ENCODE data around the gene THADA.
"Not testable (repeated sequence)": the region's sequence is repeated elsewhere in the genome, so short reads cannot be mapped to it uniquely, and the experiment has no call there.

THADA gene

DNA sequence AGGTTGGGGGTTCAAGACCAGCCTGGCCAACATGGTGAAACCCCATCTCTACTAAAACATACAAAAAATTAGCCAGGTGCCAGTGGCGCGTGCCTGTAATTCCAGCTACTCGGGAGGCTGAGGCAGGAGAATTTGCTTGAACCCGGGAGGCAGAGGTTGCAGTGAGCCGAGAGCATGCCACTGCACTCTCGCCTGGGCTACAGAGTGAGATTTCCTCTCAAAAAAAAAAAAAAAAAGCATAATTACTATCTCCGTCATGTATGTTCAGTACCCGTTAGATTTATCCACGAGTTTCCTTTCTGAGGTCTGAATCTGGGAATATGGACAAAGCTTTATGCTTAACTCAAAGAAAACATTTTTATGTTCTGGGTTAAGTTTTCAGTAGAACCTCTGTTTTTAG lies 209.2 kb downstream of the THADA start:
- H3K9ac ChIP-seq (ENCODE audit: low read length in 2 of 2): peak overlapping the region in 1 of 2 donors; percentile 18
- not testable (repeated sequence) for H3K36me3 ChIP-seq (ENCODE audit: control insufficient read depth in 2 of 2, insufficient read depth in 2 of 2, low read length in 2 of 2); H3K27ac ChIP-seq (ENCODE audit: low read length); H3K27me3 ChIP-seq (ENCODE audit: control insufficient read depth in 1 of 2, insufficient read depth in 2 of 2, low read length in 2 of 2); H3K4me3 ChIP-seq (ENCODE audit: low read length in 2 of 2); H3K9me3 ChIP-seq (ENCODE audit: control insufficient read depth in 2 of 2, low read length in 2 of 2)
- H3K4me1 ChIP-seq (ENCODE audit: control insufficient read depth, insufficient read depth, low read length): peaks cover 13% of the 10 kb centered on the region

- no peaks in the 10 kb centered on the region for H3K27me3 ChIP-seq (ENCODE audit: control insufficient read depth in 1 of 2, insufficient read depth in 2 of 2, low read length in 2 of 2)
- H3K27ac ChIP-seq (ENCODE audit: low read length): no peak overlapping the region
- H3K4me1 ChIP-seq (ENCODE audit: control insufficient read depth, insufficient read depth, low read length): peaks cover 4% of the 10 kb centered on the region
- H3K36me3 ChIP-seq (ENCODE audit: control insufficient read depth in 2 of 2, insufficient read depth in 2 of 2, low read length in 2 of 2): no peaks in the 10 kb centered on the region
- no peak overlapping the region for H3K4me3 ChIP-seq (ENCODE audit: low read length in 2 of 2)
- H3K9me3 ChIP-seq (ENCODE audit: control insufficient read depth in 2 of 2, low read length in 2 of 2): no peaks in the 10 kb centered on the region
- H3K9ac ChIP-seq (ENCODE audit: low read length in 2 of 2): no peak overlapping the region
Observed at GRCh38 chr2:43384143-43384542, 211.7 kb downstream of the THADA start.

GRCh38 chr2:43383533-43383932 lies 212.3 kb downstream of the THADA start:
- Histone ChIP-seq H3K36me3 (ENCODE audit: control insufficient read depth in 2 of 2, insufficient read depth in 2 of 2, low read length in 2 of 2) (no peaks in the 10 kb centered on the region), H3K9ac (ENCODE audit: low read length in 2 of 2) (no peak overlapping the region), H3K4me3 (ENCODE audit: low read length in 2 of 2) (no peak overlapping the region), H3K27me3 (ENCODE audit: control insufficient read depth in 1 of 2, insufficient read depth in 2 of 2, low read length in 2 of 2) (no peaks in the 10 kb centered on the region), H3K27ac (ENCODE audit: low read length) (no peak overlapping the region), H3K9me3 (ENCODE audit: control insufficient read depth in 2 of 2, low read length in 2 of 2) (no peaks in the 10 kb centered on the region), H3K4me1 (ENCODE audit: control insufficient read depth, insufficient read depth, low read length) (peaks cover 4% of the 10 kb centered on the region)

GRCh38 chr2:43379494-43379893 lies 216.3 kb downstream of the THADA start:
- Histone ChIP-seq H3K4me1 (ENCODE audit: control insufficient read depth, insufficient read depth, low read length) (peaks cover 4% of the 10 kb centered on the region), H3K27ac (ENCODE audit: low read length) (no peak overlapping the region), H3K36me3 (ENCODE audit: control insufficient read depth in 2 of 2, insufficient read depth in 2 of 2, low read length in 2 of 2) (no peaks in the 10 kb centered on the region), H3K4me3 (ENCODE audit: low read length in 2 of 2) (no peak overlapping the region), H3K27me3 (ENCODE audit: control insufficient read depth in 1 of 2, insufficient read depth in 2 of 2, low read length in 2 of 2) (no peaks in the 10 kb centered on the region), H3K9ac (ENCODE audit: low read length in 2 of 2) (no peak overlapping the region), H3K9me3 (ENCODE audit: control insufficient read depth in 2 of 2, low read length in 2 of 2) (no peaks in the 10 kb centered on the region)

GRCh38 chr2:43377327-43377726 lies 218.5 kb downstream of the THADA start:
- no peaks in the 10 kb centered on the region for H3K9me3 ChIP-seq (ENCODE audit: control insufficient read depth in 2 of 2, low read length in 2 of 2)
- no peaks in the 10 kb centered on the region for H3K27me3 ChIP-seq (ENCODE audit: control insufficient read depth in 1 of 2, insufficient read depth in 2 of 2, low read length in 2 of 2)
- no peaks in the 10 kb centered on the region for H3K36me3 ChIP-seq (ENCODE audit: control insufficient read depth in 2 of 2, insufficient read depth in 2 of 2, low read length in 2 of 2)
- H3K9ac ChIP-seq (ENCODE audit: low read length in 2 of 2): no peak overlapping the region
- no peak overlapping the region for H3K4me3 ChIP-seq (ENCODE audit: low read length in 2 of 2)
- peaks cover 4% of the 10 kb centered on the region for H3K4me1 ChIP-seq (ENCODE audit: control insufficient read depth, insufficient read depth, low read length)
- no peak overlapping the region for H3K27ac ChIP-seq (ENCODE audit: low read length)

DNA sequence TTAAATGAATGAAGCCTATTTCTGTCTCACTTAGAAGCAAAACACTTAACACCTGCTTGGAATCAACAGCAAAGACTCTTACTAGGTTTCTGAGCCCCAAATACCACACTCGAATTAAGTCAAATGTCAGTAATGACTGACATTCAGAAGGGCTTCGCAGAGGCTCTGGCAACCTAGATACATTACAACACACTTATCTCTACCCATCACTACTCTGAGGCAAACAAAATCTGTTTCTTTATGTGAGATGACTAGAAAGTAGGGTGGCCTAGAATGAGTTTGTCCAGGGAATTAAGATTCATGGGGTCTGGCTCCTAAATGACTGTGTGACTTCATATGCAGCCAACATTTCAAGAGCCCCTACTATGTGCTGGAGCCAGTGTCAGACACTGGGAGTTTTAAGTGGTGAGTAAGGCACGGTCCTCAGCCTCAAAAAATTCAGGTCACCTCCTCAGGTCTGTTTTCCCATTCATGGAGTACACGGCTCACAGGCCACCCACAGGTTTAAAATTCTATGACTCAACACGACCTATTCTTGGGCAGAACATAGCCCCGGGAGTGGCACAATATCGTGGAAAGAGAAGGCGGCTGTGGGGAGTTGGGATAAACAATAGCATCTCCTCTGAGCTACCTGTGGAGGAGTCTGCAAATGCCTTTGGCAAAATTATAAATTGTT lies 219.2 kb downstream of the THADA start:
- Histone ChIP-seq H3K9ac (ENCODE audit: low read length in 2 of 2) (no peak overlapping the region), H3K27ac (ENCODE audit: low read length) (no peak overlapping the region), H3K27me3 (ENCODE audit: control insufficient read depth in 1 of 2, insufficient read depth in 2 of 2, low read length in 2 of 2) (no peaks in the 10 kb centered on the region), H3K4me1 (ENCODE audit: control insufficient read depth, insufficient read depth, low read length) (peaks cover 4% of the 10 kb centered on the region), H3K36me3 (ENCODE audit: control insufficient read depth in 2 of 2, insufficient read depth in 2 of 2, low read length in 2 of 2) (no peaks in the 10 kb centered on the region), H3K9me3 (ENCODE audit: control insufficient read depth in 2 of 2, low read length in 2 of 2) (no peaks in the 10 kb centered on the region), H3K4me3 (ENCODE audit: low read length in 2 of 2) (no peak overlapping the region)

DNA sequence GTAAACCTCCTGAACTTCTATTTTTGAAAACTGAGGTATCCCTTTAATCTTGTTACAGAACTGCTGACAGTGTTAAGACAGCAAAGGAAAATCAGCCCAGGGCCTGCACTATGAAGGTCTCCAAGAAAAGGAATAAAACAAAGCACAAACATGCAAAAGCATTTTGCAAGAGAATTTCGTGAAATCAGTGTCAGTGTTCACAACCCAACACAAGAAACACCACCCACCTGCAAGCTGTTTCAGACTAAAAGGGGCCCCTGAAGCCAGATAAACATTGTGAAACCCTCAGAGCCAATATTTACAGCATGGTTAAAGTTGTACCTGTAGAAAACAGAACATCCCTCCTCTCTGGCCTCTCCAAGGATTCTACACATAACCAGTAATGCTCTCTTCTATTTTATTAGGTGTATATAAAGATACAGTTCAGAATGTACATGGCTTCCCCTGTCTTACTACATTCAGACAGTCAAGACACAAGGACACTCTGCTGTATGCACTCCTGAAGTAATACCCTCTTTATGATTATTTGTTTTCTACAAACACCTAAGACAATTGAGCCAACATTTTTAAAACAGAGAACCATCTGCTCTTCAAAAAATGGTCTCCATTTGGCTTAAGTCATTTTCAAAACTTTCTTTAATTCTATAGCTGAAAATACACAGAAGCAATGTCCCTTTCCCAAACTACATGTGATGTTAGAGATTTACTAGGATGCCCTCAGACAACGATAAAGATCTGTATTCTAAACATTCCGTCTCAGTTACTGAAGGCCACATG lies 219.9 kb downstream of the THADA start:
- Histone ChIP-seq H3K9ac (ENCODE audit: low read length in 2 of 2) (peak overlapping the region in 1 of 2 donors; percentile 35), H3K4me3 (ENCODE audit: low read length in 2 of 2) (no peak overlapping the region), H3K9me3 (ENCODE audit: control insufficient read depth in 2 of 2, low read length in 2 of 2) (no peaks in the 10 kb centered on the region), H3K36me3 (ENCODE audit: control insufficient read depth in 2 of 2, insufficient read depth in 2 of 2, low read length in 2 of 2) (no peaks in the 10 kb centered on the region), H3K27ac (ENCODE audit: low read length) (peak overlapping the region; percentile 18), H3K27me3 (ENCODE audit: control insufficient read depth in 1 of 2, insufficient read depth in 2 of 2, low read length in 2 of 2) (no peaks in the 10 kb centered on the region), H3K4me1 (ENCODE audit: control insufficient read depth, insufficient read depth, low read length) (peaks cover 4% of the 10 kb centered on the region)

GRCh38 chr2:43372416-43373081 lies 223.3 kb downstream of the THADA start:
- Histone ChIP-seq H3K36me3 (ENCODE audit: control insufficient read depth in 2 of 2, insufficient read depth in 2 of 2, low read length in 2 of 2) (no peaks in the 10 kb centered on the region), H3K27me3 (ENCODE audit: control insufficient read depth in 1 of 2, insufficient read depth in 2 of 2, low read length in 2 of 2) (no peaks in the 10 kb centered on the region), H3K9me3 (ENCODE audit: control insufficient read depth in 2 of 2, low read length in 2 of 2) (no peaks in the 10 kb centered on the region), H3K27ac (ENCODE audit: low read length) (no peak overlapping the region), H3K4me3 (ENCODE audit: low read length in 2 of 2) (no peak overlapping the region), H3K9ac (ENCODE audit: low read length in 2 of 2) (no peak overlapping the region), H3K4me1 (ENCODE audit: control insufficient read depth, insufficient read depth, low read length) (peaks cover 9% of the 10 kb centered on the region)

- Histone ChIP-seq H3K9ac (ENCODE audit: low read length in 2 of 2) (no peak overlapping the region), H3K36me3 (ENCODE audit: control insufficient read depth in 2 of 2, insufficient read depth in 2 of 2, low read length in 2 of 2) (no peaks in the 10 kb centered on the region), H3K9me3 (ENCODE audit: control insufficient read depth in 2 of 2, low read length in 2 of 2) (no peaks in the 10 kb centered on the region), H3K4me3 (ENCODE audit: low read length in 2 of 2) (no peak overlapping the region), H3K27ac (ENCODE audit: low read length) (no peak overlapping the region), H3K4me1 (ENCODE audit: control insufficient read depth, insufficient read depth, low read length) (peaks cover 6% of the 10 kb centered on the region), H3K27me3 (ENCODE audit: control insufficient read depth in 1 of 2, insufficient read depth in 2 of 2, low read length in 2 of 2) (no peaks in the 10 kb centered on the region)
Observed at GRCh38 chr2:43370705-43371104, 225.1 kb downstream of the THADA start.

GRCh38 chr2:43370146-43370545 lies 225.7 kb downstream of the THADA start:
- Histone ChIP-seq H3K4me1 (ENCODE audit: control insufficient read depth, insufficient read depth, low read length) (peaks cover 6% of the 10 kb centered on the region), H3K9me3 (ENCODE audit: control insufficient read depth in 2 of 2, low read length in 2 of 2) (no peaks in the 10 kb centered on the region), H3K27ac (ENCODE audit: low read length) (peak overlapping the region; percentile 6), H3K4me3 (ENCODE audit: low read length in 2 of 2) (no peak overlapping the region), H3K27me3 (ENCODE audit: control insufficient read depth in 1 of 2, insufficient read depth in 2 of 2, low read length in 2 of 2) (no peaks in the 10 kb centered on the region), H3K9ac (ENCODE audit: low read length in 2 of 2) (no peak overlapping the region), H3K36me3 (ENCODE audit: control insufficient read depth in 2 of 2, insufficient read depth in 2 of 2, low read length in 2 of 2) (no peaks in the 10 kb centered on the region)

Measured in stomach smooth muscle (tissue), 2 donors.